Measurements from ENCODE around the gene ANKRD34C. TPM values are rescaled to one million over a fixed set of nuclear protein-coding genes. Genes with fewer than 3 reads are reported as not detected.
A peak's percentile ranks its signal among the peaks of the same experiment; 100 is the strongest.

The ANKRD34C gene
- total and polyA plus RNA-seq, 7 experiments from 2014 or later: not detected

GRCh38 chr15:79257454-79257853 is 25.1 kb upstream of the ANKRD34C start:
- ATAC-seq (no peak), DNase-seq (no peak)
- Mint-ChIP-seq H3K4me1 (no peaks in the 10 kb centered on the region), H3K27me3 (peaks cover 9 to 49% (median 41%) of the 10 kb centered on the region in 5 donors), H3K27ac (no peak overlapping the region), H3K4me3 (no peak overlapping the region), H3K9me3 (peaks cover 0 to 18% (median 2%) of the 10 kb centered on the region in 11 donors), H3K36me3 (no peaks in the 10 kb centered on the region)
- no peak overlapping the region for H3K27ac ChIP-seq (ENCODE audit: low read depth, low read length)
- ChIA-PET CTCF (no interaction called here), POLR2A (no interaction called here)
- no peaks in the 10 kb centered on the region for H3K9me3 ChIP-seq (ENCODE audit: control insufficient read depth in 2 of 3, low read length in 3 of 3)
- no peaks in the 10 kb centered on the region for H3K27me3 ChIP-seq (ENCODE audit: control insufficient read depth in 2 of 2, insufficient read depth in 2 of 2, low read length in 2 of 2)
- no peaks in the 10 kb centered on the region for H3K4me1 ChIP-seq (ENCODE audit: control insufficient read depth in 2 of 2, insufficient read depth in 2 of 2, low read length in 2 of 2)
- intact Hi-C loops (cut with micrococcal nuclease): no loop called here
- no peaks in the 10 kb centered on the region for H3K36me3 ChIP-seq (ENCODE audit: control insufficient read depth in 2 of 3, insufficient read depth in 3 of 3, low read length in 3 of 3)
- H3K4me3 ChIP-seq (ENCODE audit: low read length): no peak overlapping the region

- POLR2A ChIA-PET: no interaction called here
Measured at GRCh38 chr15:79261836-79262235, 20.7 kb upstream of the ANKRD34C start.

GRCh38 chr15:79265167-79265566 is 17.4 kb upstream of the ANKRD34C start:
- ATAC-seq (no peak), DNase-seq (no peak)
- ChIA-PET CTCF (no interaction called here), POLR2A (no interaction called here)
- no peak overlapping the region for H3K27ac Mint-ChIP-seq
- intact Hi-C loops (cut with micrococcal nuclease): no loop called here
- Histone ChIP-seq H3K27me3 (ENCODE audit: control insufficient read depth in 2 of 2, insufficient read depth in 2 of 2, low read length in 2 of 2) (no peaks in the 10 kb centered on the region), H3K27ac (ENCODE audit: low read depth, low read length) (no peak overlapping the region), H3K36me3 (ENCODE audit: control insufficient read depth in 2 of 3, insufficient read depth in 3 of 3, low read length in 3 of 3) (no peaks in the 10 kb centered on the region), H3K9me3 (ENCODE audit: control insufficient read depth in 2 of 3, low read length in 3 of 3) (no peaks in the 10 kb centered on the region), H3K4me3 (ENCODE audit: low read length) (no peak overlapping the region), H3K4me1 (ENCODE audit: control insufficient read depth in 2 of 2, insufficient read depth in 2 of 2, low read length in 2 of 2) (no peaks in the 10 kb centered on the region)
- no peaks in the 10 kb centered on the region for H3K36me3 Mint-ChIP-seq
- H3K4me1 Mint-ChIP-seq: no peaks in the 10 kb centered on the region
- H3K4me3 Mint-ChIP-seq: no peak overlapping the region
- peaks cover 0 to 1% (median 0%) of the 10 kb centered on the region in 11 donors for H3K9me3 Mint-ChIP-seq
- H3K27me3 Mint-ChIP-seq: peaks cover 18 to 44% (median 36%) of the 10 kb centered on the region in 5 donors

More at GRCh38 chr15:79261836-79262235, 20.7 kb upstream of the ANKRD34C start:
- Histone ChIP-seq H3K4me3 (ENCODE audit: low read length) (no peak overlapping the region), H3K36me3 (ENCODE audit: control insufficient read depth in 2 of 3, insufficient read depth in 3 of 3, low read length in 3 of 3) (no peaks in the 10 kb centered on the region), H3K9me3 (ENCODE audit: control insufficient read depth in 2 of 3, low read length in 3 of 3) (no peaks in the 10 kb centered on the region), H3K27me3 (ENCODE audit: control insufficient read depth in 2 of 2, insufficient read depth in 2 of 2, low read length in 2 of 2) (no peaks in the 10 kb centered on the region), H3K27ac (ENCODE audit: low read depth, low read length) (no peak overlapping the region), H3K4me1 (ENCODE audit: control insufficient read depth in 2 of 2, insufficient read depth in 2 of 2, low read length in 2 of 2) (no peaks in the 10 kb centered on the region)
- Mint-ChIP-seq H3K36me3 (no peaks in the 10 kb centered on the region), H3K27me3 (peaks cover 15 to 33% (median 19%) of the 10 kb centered on the region in 5 donors), H3K27ac (no peak overlapping the region), H3K9me3 (peaks cover 0 to 6% (median 0%) of the 10 kb centered on the region in 11 donors), H3K4me3 (no peak overlapping the region), H3K4me1 (no peaks in the 10 kb centered on the region)
- intact Hi-C loops (cut with micrococcal nuclease): no loop called here
- CTCF ChIA-PET: no interaction called here
- ATAC-seq: no peak
- no peak for DNase-seq

- ATAC-seq: no peak
- H3K27me3 Mint-ChIP-seq: peaks cover 20 to 47% (median 37%) of the 10 kb centered on the region in 5 donors
- no peaks in the 10 kb centered on the region for H3K9me3 ChIP-seq (ENCODE audit: control insufficient read depth in 2 of 3, low read length in 3 of 3)
- H3K27ac ChIP-seq (ENCODE audit: low read depth, low read length): no peak overlapping the region
- no peaks in the 10 kb centered on the region for H3K4me1 ChIP-seq (ENCODE audit: control insufficient read depth in 2 of 2, insufficient read depth in 2 of 2, low read length in 2 of 2)
- H3K36me3 ChIP-seq (ENCODE audit: control insufficient read depth in 2 of 3, insufficient read depth in 3 of 3, low read length in 3 of 3): no peaks in the 10 kb centered on the region
- intact Hi-C loops (cut with micrococcal nuclease): no loop called here
- H3K36me3 Mint-ChIP-seq: no peaks in the 10 kb centered on the region
- peaks cover 0 to 1% (median 0%) of the 10 kb centered on the region in 11 donors for H3K9me3 Mint-ChIP-seq
- H3K4me3 Mint-ChIP-seq: no peak overlapping the region
- no peak overlapping the region for H3K4me3 ChIP-seq (ENCODE audit: low read length)
- DNase-seq: no peak
- ChIA-PET POLR2A (no interaction called here), CTCF (no interaction called here)
- no peaks in the 10 kb centered on the region for H3K4me1 Mint-ChIP-seq
- no peaks in the 10 kb centered on the region for H3K27me3 ChIP-seq (ENCODE audit: control insufficient read depth in 2 of 2, insufficient read depth in 2 of 2, low read length in 2 of 2)
- no peak overlapping the region for H3K27ac Mint-ChIP-seq
Measured at GRCh38 chr15:79265987-79266579, 16.4 kb upstream of the ANKRD34C start.

GRCh38 chr15:79283252-79284048 is 928 bp downstream of the ANKRD34C start:
- peak overlapping the region in 2 of 9 donors; percentile 42 to 71 for H3K27ac Mint-ChIP-seq

GRCh38 chr15:79290642-79291275 is 8.2 kb downstream of the ANKRD34C start:
- ATAC-seq (no peak), DNase-seq (no peak)
- H3K27ac ChIP-seq (ENCODE audit: low read depth, low read length): no peak overlapping the region
- H3K27me3 ChIP-seq (ENCODE audit: control insufficient read depth in 2 of 2, insufficient read depth in 2 of 2, low read length in 2 of 2): peaks cover 0 to 2% of the 10 kb centered on the region in 2 donors
- H3K4me3 ChIP-seq (ENCODE audit: low read length): no peak overlapping the region
- Mint-ChIP-seq H3K9me3 (peaks cover 0 to 5% (median 0%) of the 10 kb centered on the region in 11 donors), H3K4me3 (no peak overlapping the region), H3K27me3 (peaks cover 11 to 38% (median 36%) of the 10 kb centered on the region in 5 donors), H3K36me3 (no peaks in the 10 kb centered on the region), H3K4me1 (peaks cover 0 to 5% (median 1%) of the 10 kb centered on the region in 7 donors), H3K27ac (peak overlapping the region in 1 of 9 donors; percentile 56)
- no peaks in the 10 kb centered on the region for H3K36me3 ChIP-seq (ENCODE audit: control insufficient read depth in 2 of 3, insufficient read depth in 3 of 3, low read length in 3 of 3)
- intact Hi-C loops (cut with micrococcal nuclease): no loop called here
- ChIA-PET CTCF (no interaction called here), POLR2A (no interaction called here)
- H3K4me1 ChIP-seq (ENCODE audit: control insufficient read depth in 2 of 2, insufficient read depth in 2 of 2, low read length in 2 of 2): no peaks in the 10 kb centered on the region
- no peaks in the 10 kb centered on the region for H3K9me3 ChIP-seq (ENCODE audit: control insufficient read depth in 2 of 3, low read length in 3 of 3)

More at GRCh38 chr15:79283252-79284048, 928 bp downstream of the ANKRD34C start:
- Histone ChIP-seq H3K27ac (ENCODE audit: low read depth, low read length) (no peak overlapping the region), H3K4me3 (ENCODE audit: low read length) (no peak overlapping the region), H3K27me3 (ENCODE audit: control insufficient read depth in 2 of 2, insufficient read depth in 2 of 2, low read length in 2 of 2) (peaks cover 0 to 2% of the 10 kb centered on the region in 2 donors), H3K4me1 (ENCODE audit: control insufficient read depth in 2 of 2, insufficient read depth in 2 of 2, low read length in 2 of 2) (no peaks in the 10 kb centered on the region), H3K9me3 (ENCODE audit: control insufficient read depth in 2 of 3, low read length in 3 of 3) (peaks cover 0 to 9% (median 0%) of the 10 kb centered on the region in 3 experiments), H3K36me3 (ENCODE audit: control insufficient read depth in 2 of 3, insufficient read depth in 3 of 3, low read length in 3 of 3) (no peaks in the 10 kb centered on the region)
- Mint-ChIP-seq H3K27me3 (peaks cover 63 to 89% (median 65%) of the 10 kb centered on the region in 5 donors), H3K9me3 (peaks cover 0 to 46% (median 13%) of the 10 kb centered on the region in 11 donors), H3K4me3 (peak overlapping the region in 2 of 10 donors; percentile 7 to 55), H3K4me1 (peaks cover 0 to 6% (median 0%) of the 10 kb centered on the region in 7 donors), H3K36me3 (peaks cover 0 to 8% (median 0%) of the 10 kb centered on the region in 5 donors)
- ChIA-PET POLR2A (no interaction called here), CTCF (no interaction called here)
- peak in 5 of 9 donors; percentile 5 to 63 (median 21) for DNase-seq
- no peak for ATAC-seq
- intact Hi-C loops (cut with micrococcal nuclease): no loop called here
